Neural cell (in vitro differentiated cells): ENCODE results near the gene SV2C. TPM values are rescaled to one million over a fixed set of nuclear protein-coding genes. Genes with fewer than 3 reads are reported as not detected.

Experiments
- H2AFZ ChIP-seq: fragments of 200-600, 300-800 bp; sonication (generic), shearing (Covaris generic); 2 replicates; pipeline ENCODE4 v1.6.0; 2014; ENCODE audit warnings: low read depth, mild to moderate bottlenecking, antibody characterized with exemption, low read length, moderate library complexity
- H3F3A ChIP-seq: fragments of 200-600 bp; shearing (Covaris generic); 2 replicates; pipeline ENCODE4 v1.6.1; 2016; ENCODE audit warnings: mild to moderate bottlenecking, moderate library complexity, mixed read lengths, antibody characterized with exemption, low read length; ENCODE audit not compliant: insufficient read depth, poor library complexity, severe bottlenecking
- H3K27ac ChIP-seq: fragments of 200-600, 300-800 bp; sonication (generic), shearing (Covaris generic); 2 replicates; pipeline ENCODE4 v1.5.1; 2014; ENCODE audit warnings: mild to moderate bottlenecking, low read length, moderate library complexity
- H3K27me3 ChIP-seq: fragments of 300-800, 200-600 bp; sonication (generic), shearing (Covaris generic); 2 replicates; pipeline ENCODE4 v1.6.0; 2014; ENCODE audit warnings: mild to moderate bottlenecking, low read depth, low read length, moderate library complexity; ENCODE audit not compliant: insufficient read depth
- H3K36me3 ChIP-seq: fragments of 300-800, 200-600 bp; sonication (generic), shearing (Covaris generic); 2 replicates; pipeline ENCODE4 v1.5.1; 2014; ENCODE audit warnings: mild to moderate bottlenecking, antibody characterized with exemption, low read length, moderate library complexity; ENCODE audit not compliant: insufficient read depth
- H3K4me2 ChIP-seq: fragments of 300-800, 200-600 bp; sonication (generic), shearing (Covaris generic); 2 replicates; pipeline ENCODE4 v1.6.0; 2014; ENCODE audit warnings: mild to moderate bottlenecking, low read length
- H3K4me3 ChIP-seq: fragments of 300-800, 200-600 bp; sonication (generic), shearing (Covaris generic); 2 replicates; pipeline ENCODE4 v1.5.1; 2014; ENCODE audit warnings: mild to moderate bottlenecking, low read length, moderate library complexity
- H3K79me2 ChIP-seq: fragments of 200-600 bp; shearing (Covaris generic); replicated peaks from 2 replicates; pipeline ENCODE4 v1.6.0; 2014; ENCODE audit warnings: mild to moderate bottlenecking, low read length, moderate library complexity; ENCODE audit not compliant: insufficient read depth
- H3K9ac ChIP-seq: fragments of 300-800, 200-600 bp; sonication (generic), shearing (Covaris generic); 2 replicates; pipeline ENCODE4 v1.6.1; 2016; ENCODE audit warnings: mild to moderate bottlenecking, low read length, mixed read lengths
- H3K9me2 ChIP-seq: fragments of 200-600 bp; shearing (Covaris generic); 2 replicates; pipeline ENCODE4 v1.6.1; 2016; ENCODE audit warnings: mild to moderate bottlenecking, low read length, mixed read lengths; ENCODE audit not compliant: insufficient read depth
- H3K9me3 ChIP-seq: fragments of 200-600, 300-800 bp; sonication (generic), shearing (Covaris generic); 2 replicates; pipeline ENCODE4 v1.6.1; 2016; ENCODE audit warnings: mild to moderate bottlenecking, mixed run types, low read length, moderate library complexity, mixed read lengths
- H4K20me1 ChIP-seq: fragments of 200-600 bp; shearing (Covaris generic); 2 replicates; pipeline ENCODE4 v1.6.1; 2016; ENCODE audit warnings: mild to moderate bottlenecking, mixed run types; ENCODE audit not compliant: insufficient read depth
- CTCF ChIP-seq: fragments of 450-650 bp; IDR thresholded peaks from 2 replicates; pipeline ENCODE4 v1.5.1; 2014; ENCODE audit warnings: antibody characterized with exemption, mild to moderate bottlenecking, moderate library complexity; ENCODE audit not compliant: poor library complexity, severe bottlenecking
- EP300 ChIP-seq: fragments of 450-650 bp; conservative IDR thresholded peaks from 2 replicates; pipeline ENCODE4 v1.6.1; 2014; ENCODE audit warnings: antibody characterized with exemption, mild to moderate bottlenecking, moderate library complexity; ENCODE audit not compliant: poor library complexity, severe bottlenecking
- EZH2 ChIP-seq: fragments of 200-600, 300-800 bp; shearing (Covaris generic), sonication (generic); IDR thresholded peaks from 2 replicates; pipeline ENCODE4 v1.6.1; 2014; ENCODE audit warnings: antibody characterized with exemption, low read length, borderline replicate concordance, mild to moderate bottlenecking; ENCODE audit not compliant: insufficient read depth, poor library complexity, severe bottlenecking
- MXI1 ChIP-seq: fragments of 450-650 bp; conservative IDR thresholded peaks from 2 replicates; pipeline ENCODE4 v1.6.1; 2014; ENCODE audit warnings: antibody characterized with exemption, mild to moderate bottlenecking; ENCODE audit not compliant: poor library complexity, severe bottlenecking
- POLR2AphosphoS5 ChIP-seq: IDR thresholded peaks from 2 replicates; pipeline ENCODE4 v1.6.1; 2012
- REST ChIP-seq: IDR thresholded peaks from 2 replicates; pipeline ENCODE4 v1.6.1; 2012; ENCODE audit warnings: borderline replicate concordance
- SMC3 ChIP-seq: fragments of 450-650 bp; conservative IDR thresholded peaks from 2 replicates; pipeline ENCODE4 v1.6.1; 2014; ENCODE audit warnings: antibody characterized with exemption, mild to moderate bottlenecking, moderate library complexity; ENCODE audit not compliant: poor library complexity
- TAF1 ChIP-seq: IDR thresholded peaks from 2 replicates; pipeline ENCODE4 v1.6.1; 2012; ENCODE audit warnings: low read depth
- polyA plus RNA-seq: library from polyadenylated mRNA; depleted of rRNA; stranded (reverse); fragments of >200 nt; gene quantifications from 2 replicates; pipeline ENCODE4 v1.2.3, GENCODE V29; 2014

Gene SV2C
- polyA plus RNA-seq, 1 donor from 2014 or later = 0.45 TPM

GRCh38 chr5:76111477-76112174 is 28.4 kb downstream of the SV2C start:
- no peaks in the 10 kb centered on the region for H4K20me1 ChIP-seq

GRCh38 chr5:76113103-76113502 is 29.9 kb downstream of the SV2C start:
- Histone ChIP-seq H2AFZ (no peak overlapping the region), H3K9me2 (no peaks in the 10 kb centered on the region), H3K4me2 (no peak overlapping the region), H3K4me3 (no peak overlapping the region), H3K36me3 (no peaks in the 10 kb centered on the region), H3F3A (no peaks in the 10 kb centered on the region), H4K20me1 (no peaks in the 10 kb centered on the region), H3K27me3 (no peaks in the 10 kb centered on the region), H3K79me2 (no peaks in the 10 kb centered on the region), H3K27ac (no peak overlapping the region), H3K9me3 (no peaks in the 10 kb centered on the region), H3K9ac (no peak overlapping the region)
- no peak for TF ChIP-seq MXI1
- no peak for TF ChIP-seq TAF1
- no peak for TF ChIP-seq SMC3
- TF ChIP-seq REST = no peak
- TF ChIP-seq EZH2 = no peak
- no peak for TF ChIP-seq POLR2AphosphoS5

More at GRCh38 chr5:76111477-76112174, 28.4 kb downstream of the SV2C start:
- no peak overlapping the region for H3K4me3 ChIP-seq
- H3K9me3 ChIP-seq = no peaks in the 10 kb centered on the region
- no peaks in the 10 kb centered on the region for H3K9me2 ChIP-seq
- no peaks in the 10 kb centered on the region for H3K79me2 ChIP-seq
- H3K9ac ChIP-seq = no peak overlapping the region
- no peak overlapping the region for H3K27ac ChIP-seq
- no peak overlapping the region for H3K4me2 ChIP-seq
- no peak overlapping the region for H2AFZ ChIP-seq
- H3K27me3 ChIP-seq = no peaks in the 10 kb centered on the region
- H3F3A ChIP-seq = no peaks in the 10 kb centered on the region
- no peak for TF ChIP-seq POLR2AphosphoS5
- TF ChIP-seq EZH2 = no peak
- no peak for TF ChIP-seq MXI1
- TF ChIP-seq REST = no peak
- TF ChIP-seq CTCF = no peak
- TF ChIP-seq EP300 = no peak
- no peaks in the 10 kb centered on the region for H3K36me3 ChIP-seq
